SK-N-SH treated with all-trans-retinoic acid at 6 μM for 48 hours (cell line): Measurements from ENCODE around the gene NTN5.

Source experiments
- ARNTL ChIP-seq: fragments of 450-650 bp; formaldehyde crosslinking; IDR thresholded peaks from 2 replicates; pipeline ENCODE4 v1.5.0; 2020; ENCODE audit warnings: low read depth, mild to moderate bottlenecking, moderate library complexity, borderline replicate concordance
- BACH2 ChIP-seq: fragments of 250-450 bp; sonication (Bioruptor Pico); IDR thresholded peaks from 2 replicates; pipeline ENCODE4 v1.9.0; 2021; ENCODE audit warnings: mild to moderate bottlenecking, borderline replicate concordance
- CREB5 ChIP-seq: fragments of 250-450 bp; sonication (Bioruptor Pico); IDR thresholded peaks from 2 replicates; pipeline ENCODE4 v1.5.1; 2020; ENCODE audit warnings: low read depth, mild to moderate bottlenecking, moderate library complexity
- CSRNP3 ChIP-seq: fragments of 250-450 bp; sonication (Bioruptor Pico); IDR thresholded peaks from 2 replicates; pipeline ENCODE4 v1.5.1; 2021; ENCODE audit warnings: mild to moderate bottlenecking, moderate library complexity
- GLIS3 ChIP-seq: fragments of 250-450 bp; sonication (Bioruptor Pico); IDR thresholded peaks from 2 replicates; pipeline ENCODE4 v1.5.0; 2020; ENCODE audit warnings: mild to moderate bottlenecking, moderate library complexity
- ISL1 ChIP-seq: fragments of 250-450 bp; sonication (Bioruptor Pico); IDR thresholded peaks from 2 replicates; pipeline ENCODE4 v2.1.2; 2022; ENCODE audit warnings: mild to moderate bottlenecking, moderate library complexity
- OSR1 ChIP-seq: fragments of 250-450 bp; sonication (Bioruptor Pico); IDR thresholded peaks from 2 replicates; pipeline ENCODE4 v1.8.0; 2022; ENCODE audit warnings: moderate library complexity, mild to moderate bottlenecking, inconsistent platforms
- PATZ1 ChIP-seq: fragments of 250-450 bp; sonication (Bioruptor Pico); IDR thresholded peaks from 2 replicates; pipeline ENCODE4 v1.8.0; 2020; ENCODE audit warnings: mild to moderate bottlenecking, moderate library complexity, borderline replicate concordance
- POU6F1 ChIP-seq: fragments of 250-450 bp; sonication (Bioruptor Pico); IDR thresholded peaks from 2 replicates; pipeline ENCODE4 v1.8.0; 2021; ENCODE audit warnings: low read depth, mild to moderate bottlenecking, moderate library complexity, borderline replicate concordance
- SNAI2 ChIP-seq: fragments of 250-450 bp; sonication (Bioruptor Pico); IDR thresholded peaks from 2 replicates; pipeline ENCODE4 v1.5.0; 2020; ENCODE audit warnings: mild to moderate bottlenecking, moderate library complexity
- TCF4 ChIP-seq: fragments of 250-450 bp; sonication (Bioruptor Pico); IDR thresholded peaks from 2 replicates; pipeline ENCODE4 v1.8.0; 2021; ENCODE audit warnings: mild to moderate bottlenecking, moderate library complexity, borderline replicate concordance
- ZC3H10 ChIP-seq: fragments of 250-450 bp; sonication (Bioruptor Pico); IDR thresholded peaks from 2 replicates; pipeline ENCODE4 v1.5.1; 2021; ENCODE audit warnings: mild to moderate bottlenecking, moderate library complexity
- ZFP3 ChIP-seq: fragments of 250-450 bp; sonication (Bioruptor Pico); IDR thresholded peaks from 2 replicates; pipeline ENCODE4 v1.5.0; 2020; ENCODE audit warnings: mild to moderate bottlenecking, moderate library complexity

- TF ChIP-seq OSR1 (CRISPR knock-in tag) = no peak
- TF ChIP-seq ARNTL = no peak
- no peak for TF ChIP-seq CREB5 (CRISPR knock-in tag)
- TF ChIP-seq SNAI2 = no peak
- TF ChIP-seq ISL1 (CRISPR knock-in tag) = no peak
- TF ChIP-seq ZFP3 = no peak
- TF ChIP-seq ZC3H10 (CRISPR knock-in tag) = no peak
- TF ChIP-seq GLIS3 = no peak
- TF ChIP-seq BACH2 = no peak
- TF ChIP-seq CSRNP3 (CRISPR knock-in tag) = no peak
- no peak for TF ChIP-seq TCF4 (CRISPR knock-in tag)
- TF ChIP-seq POU6F1 = no peak
- TF ChIP-seq PATZ1 (CRISPR knock-in tag) = no peak
Observed at GRCh38 chr19:48698046-48698445, 25.2 kb upstream of the NTN5 start.
